GM21515 (cell line): ENCODE measurements around the gene HSPE1.
"Not testable (repeated sequence)": the region's sequence is repeated elsewhere in the genome, so short reads cannot be mapped to it uniquely, and the experiment has no call there.

Experiments
- ATAC-seq: cut with Tn5 transposase; IDR thresholded peaks from one replicate; pipeline ENCODE4 v1.9.1; 2021; ENCODE audit not compliant: unreplicated experiment

Gene HSPE1

GRCh38 chr2:197498235-197498936 lies 1.8 kb upstream of the HSPE1 start:
- no peak for ATAC-seq

GRCh38 chr2:197498937-197499593 lies 1.1 kb upstream of the HSPE1 start:
- ATAC-seq: peak; percentile 11

DNA sequence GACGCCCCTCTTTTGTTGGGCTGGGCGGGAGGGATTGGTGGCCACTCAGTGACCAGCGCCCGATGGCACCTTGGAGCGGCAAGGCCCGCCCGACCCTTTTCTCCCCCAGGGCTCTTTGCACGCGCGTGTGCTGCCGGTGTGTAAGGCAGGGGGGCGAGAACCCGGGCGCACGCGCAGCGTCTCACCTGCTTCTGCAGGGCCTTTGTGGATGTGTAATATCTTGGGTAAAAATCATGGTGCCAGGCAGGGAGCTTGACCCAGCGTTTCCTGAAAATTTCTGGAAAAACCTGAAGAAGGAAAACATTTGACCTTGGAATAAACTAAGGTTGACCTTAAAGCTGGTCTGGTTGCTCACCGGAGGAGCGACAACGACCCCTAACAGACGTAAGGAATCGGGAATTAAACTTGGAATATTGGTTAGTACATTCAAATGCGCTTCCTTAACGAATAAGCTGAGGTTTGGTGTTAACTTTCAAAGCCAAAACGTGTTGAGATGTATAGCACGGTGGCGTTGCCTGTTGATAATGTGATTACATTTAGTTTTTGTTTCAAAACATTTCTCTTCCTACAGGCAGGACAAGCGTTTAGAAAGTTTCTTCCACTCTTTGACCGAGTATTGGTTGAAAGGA lies 438 bp downstream of the HSPE1 start:
- peak; percentile 8 for ATAC-seq

DNA sequence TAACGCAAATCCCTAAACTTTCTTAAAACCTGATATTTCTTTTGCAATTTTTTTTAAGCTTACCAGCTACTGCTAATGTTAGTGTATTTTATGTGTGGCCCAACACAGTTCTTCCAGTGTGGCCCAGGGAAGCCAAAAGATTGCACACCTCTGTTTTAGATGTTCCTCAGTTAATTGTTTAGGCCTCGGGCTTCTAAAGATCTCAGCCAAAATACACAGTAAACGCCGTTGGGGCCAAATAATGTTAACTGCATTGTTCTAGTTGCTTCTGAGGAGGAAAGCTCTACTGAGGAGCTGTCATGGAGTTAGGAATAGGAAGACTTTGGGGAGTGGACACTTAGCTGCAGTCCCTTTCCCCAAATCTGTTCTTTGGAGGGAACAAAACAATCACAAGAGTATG lies 2.0 kb downstream of the HSPE1 start:
- no peak for ATAC-seq

DNA sequence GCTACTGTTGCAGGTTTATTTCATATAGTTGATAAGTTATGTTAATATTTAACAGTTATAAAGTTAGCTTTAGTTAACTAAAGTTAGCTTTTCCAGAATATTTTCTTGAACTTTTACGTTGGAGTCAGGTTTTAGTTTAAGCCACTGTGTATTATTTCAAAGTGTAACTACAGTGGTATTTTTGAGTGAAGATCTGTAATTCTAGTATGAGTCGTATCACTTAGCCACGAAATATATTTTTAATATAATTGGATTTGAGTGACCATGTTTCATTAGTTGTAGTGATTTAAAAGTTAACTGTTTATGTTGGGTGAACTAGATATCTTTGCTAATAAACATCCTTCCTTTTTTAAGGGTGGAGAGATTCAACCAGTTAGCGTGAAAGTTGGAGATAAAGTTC lies 2.5 kb downstream of the HSPE1 start:
- ATAC-seq: no peak

DNA sequence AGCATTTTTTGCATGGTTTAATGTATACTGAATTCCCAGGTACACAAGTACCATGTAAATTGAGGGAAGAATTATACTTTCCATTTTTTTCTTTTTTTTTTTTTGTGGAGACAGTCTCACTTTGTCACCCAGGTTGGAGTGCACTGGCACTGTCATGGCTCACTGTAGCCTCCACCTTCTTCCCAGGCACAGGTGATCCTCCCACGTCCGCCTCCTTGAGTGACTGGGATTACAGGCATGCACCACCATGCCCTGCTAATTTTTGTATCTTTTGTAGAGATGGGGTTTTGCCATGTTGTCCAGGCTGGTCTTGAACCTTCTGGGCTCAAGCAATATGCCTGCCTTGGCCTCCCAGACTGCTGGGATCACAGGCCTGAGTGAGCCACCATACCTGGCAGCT lies 3.8 kb downstream of the HSPE1 start:
- ATAC-seq: no peak

- ATAC-seq: no peak
Measured at GRCh38 chr2:197504512-197504911, 4.3 kb downstream of the HSPE1 start.

- no peak for ATAC-seq
Measured at GRCh38 chr2:197506658-197507057, 6.5 kb downstream of the HSPE1 start.

- no peak for ATAC-seq
Measured at GRCh38 chr2:197513915-197514314, 13.7 kb downstream of the HSPE1 start.

- no peak for ATAC-seq
Measured at GRCh38 chr2:197514754-197515153, 14.6 kb downstream of the HSPE1 start.

DNA sequence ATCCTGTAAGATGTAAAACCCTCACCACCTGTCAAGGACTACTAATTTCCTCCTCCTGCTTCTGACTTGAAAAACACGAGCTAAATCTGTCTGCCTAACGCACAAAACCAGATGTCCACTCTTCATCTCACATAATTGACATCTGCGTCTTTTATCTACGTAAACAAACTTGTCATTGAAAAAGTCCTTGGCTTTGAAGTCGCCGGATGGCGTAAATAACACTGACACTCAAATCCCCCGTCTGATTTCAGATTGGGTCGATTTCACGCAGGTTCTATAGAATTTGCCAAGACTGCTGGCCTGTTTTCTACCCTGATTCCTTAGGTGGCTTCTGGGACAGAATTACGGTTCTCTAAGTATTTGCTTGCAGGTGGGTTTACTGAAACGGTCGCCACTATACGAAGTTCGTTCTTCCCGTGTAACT lies 15.1 kb downstream of the HSPE1 start:
- ATAC-seq: peak; percentile 12

DNA sequence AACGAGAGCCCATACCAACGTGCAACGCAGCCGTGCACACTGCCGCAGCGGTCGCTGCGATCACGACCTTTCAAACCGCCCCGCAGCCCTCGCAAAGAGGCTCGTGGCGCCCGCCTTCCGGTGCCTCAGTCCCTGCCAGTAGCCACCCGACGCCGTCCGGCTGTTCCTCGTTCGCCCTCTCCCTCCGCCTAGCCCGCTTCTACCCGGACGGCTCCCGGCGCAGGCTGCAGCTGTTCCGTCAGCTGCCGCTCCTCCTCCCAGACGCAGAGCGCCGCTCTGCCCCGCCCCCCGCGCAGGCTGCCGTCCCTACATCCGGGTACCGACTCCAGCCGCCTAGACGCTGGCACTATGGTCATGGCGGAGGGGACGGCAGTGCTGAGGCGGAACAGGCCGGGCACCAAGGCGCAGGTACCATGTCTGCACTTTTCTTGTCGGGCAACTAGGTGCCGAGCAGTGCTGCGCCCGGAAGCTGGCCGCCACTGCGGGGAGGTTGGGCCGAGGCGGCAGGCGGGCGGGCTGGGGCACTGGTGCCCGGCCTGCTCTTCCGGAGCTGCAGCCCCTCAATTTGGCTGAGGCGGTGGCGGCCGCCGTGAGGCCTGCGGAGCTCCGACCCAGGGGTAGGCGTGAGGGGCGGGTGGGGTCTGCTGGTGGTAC lies 15.7 kb downstream of the HSPE1 start, which contains the start of gene MOB4:
Gene MOB4, plus strand, starts transcription at position 328 of the 654 bp plus-strand sequence. Its CDS starts 21 bp downstream, at position 349.
- ATAC-seq: peak; percentile 95

DNA sequence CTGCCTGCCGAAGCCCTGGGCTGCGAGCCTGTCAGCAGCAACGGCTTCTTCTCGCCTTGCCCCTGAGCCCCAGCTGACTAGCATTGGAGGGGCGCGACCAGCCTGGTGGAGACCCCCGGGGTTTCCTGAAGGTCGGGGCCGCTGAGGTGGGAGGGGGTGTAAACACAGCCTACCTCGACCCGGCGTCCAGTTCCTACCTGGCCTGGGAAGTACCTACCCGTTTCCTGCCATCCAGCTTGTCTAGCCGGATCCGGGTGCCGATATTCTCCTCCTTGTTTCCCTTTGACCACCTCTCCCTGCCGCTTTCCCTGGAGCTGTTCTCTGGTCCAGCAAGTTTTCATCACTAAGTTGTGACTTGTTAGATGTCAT lies 16.2 kb downstream of the HSPE1 start:
- peak; percentile 19 for ATAC-seq

DNA sequence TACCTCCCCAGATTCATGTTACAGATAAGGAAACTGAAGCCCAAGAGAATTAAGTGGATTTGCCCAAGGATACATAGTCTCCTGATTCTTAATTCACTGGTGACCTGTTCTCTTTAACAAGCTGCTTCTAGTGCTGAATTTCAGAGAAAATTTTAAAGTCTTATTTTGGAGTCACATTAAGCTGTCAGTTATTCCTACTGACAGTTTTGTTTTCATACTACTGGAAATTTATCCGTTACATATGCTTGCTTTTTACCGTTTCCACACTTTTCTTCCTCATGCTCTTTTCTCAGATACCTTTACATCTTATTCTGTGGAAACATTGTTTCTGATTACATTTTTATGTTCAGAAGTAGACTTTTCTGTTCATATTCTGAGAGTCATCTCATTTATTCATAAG lies 17.0 kb downstream of the HSPE1 start:
- ATAC-seq: no peak

- ATAC-seq: no peak
Measured at GRCh38 chr2:197538412-197538811, 38.2 kb downstream of the HSPE1 start.

GRCh38 chr2:197539734-197540133 lies 39.6 kb downstream of the HSPE1 start:
- no peak for ATAC-seq

- no peak for ATAC-seq
Measured at GRCh38 chr2:197543206-197543605, 43.0 kb downstream of the HSPE1 start.

DNA sequence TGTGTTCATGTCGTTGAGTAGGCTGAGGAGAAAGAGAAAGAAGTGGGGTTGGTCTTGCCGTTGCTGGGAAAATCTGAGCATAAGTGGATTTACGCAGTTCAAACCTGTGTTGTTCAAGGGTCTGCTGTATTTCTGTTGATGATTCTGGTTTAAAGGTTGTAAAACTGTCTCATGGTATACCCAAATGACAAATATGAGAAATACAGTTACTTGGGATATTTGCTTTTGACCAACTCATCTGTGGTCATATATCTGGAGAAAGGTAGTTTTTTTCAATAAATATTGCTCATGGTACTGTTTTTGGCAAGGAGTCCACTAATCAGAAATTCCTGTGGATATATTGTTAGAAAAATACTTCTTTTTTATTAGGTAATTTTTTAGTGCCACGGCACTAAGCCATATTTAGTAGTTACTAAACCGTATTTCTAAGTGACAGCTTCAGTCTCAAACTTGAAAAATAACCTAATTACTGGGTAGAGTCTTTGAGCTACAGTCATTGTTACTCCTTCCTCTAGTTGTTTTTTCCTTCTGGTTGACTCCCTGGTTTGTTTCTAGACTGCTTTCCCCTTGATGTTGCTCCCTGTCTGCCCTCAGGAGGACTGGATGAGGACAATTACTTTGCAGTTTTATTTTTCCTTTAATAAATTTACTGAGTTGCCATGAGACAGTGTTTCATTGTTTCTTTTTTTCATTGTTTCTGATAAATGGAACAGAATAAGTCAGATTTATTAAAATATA lies 47.2 kb downstream of the HSPE1 start:
- ATAC-seq: no peak

GRCh38 chr2:197548582-197548981 lies 48.4 kb downstream of the HSPE1 start:
- no peak for ATAC-seq

DNA sequence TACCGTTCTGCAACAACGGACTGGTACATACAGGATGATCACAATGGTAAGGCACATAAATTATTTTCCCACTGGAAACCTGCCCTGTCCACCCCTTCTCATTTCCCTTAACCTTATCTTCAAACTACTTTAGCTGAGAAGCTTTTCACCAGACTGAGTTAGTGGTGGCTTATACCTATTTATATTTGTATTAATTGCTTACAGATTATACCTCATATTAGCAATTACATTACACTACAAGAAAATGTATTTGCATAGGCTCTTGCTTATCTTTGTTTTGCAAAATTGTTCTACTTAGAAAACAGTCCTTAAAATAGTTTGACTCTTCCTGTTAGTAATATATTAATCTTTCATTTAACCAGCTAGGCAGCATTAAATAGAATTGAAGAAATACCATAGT lies 51.1 kb downstream of the HSPE1 start:
- ATAC-seq: not testable (repeated sequence)
